Heart left ventricle (tissue), 16 donors: ENCODE measurements around the gene DNAJB11. TPM values are rescaled to one million over a fixed set of nuclear protein-coding genes. Genes with fewer than 3 reads are reported as not detected.

Source experiments
- ATAC-seq, 4 donors: fragments of 200-7000 bp; cut with Tn5 transposase; one replicate each; pipeline ENCODE4 v1.9.1; 2020 to 2022; ENCODE audit warnings: moderate library complexity in 4 of 4, mild to moderate bottlenecking in 3 of 4, moderate number of reproducible peaks in 1 of 4
- DNase-seq, 5 donors: peaks; one replicate each; pipeline ENCODE4 v3.0.0-alpha.2; 2020
- H3K27ac ChIP-seq, 12 donors: fragments of 200-600 bp; sonication (generic) in 4 of 12; one replicate each; pipeline versions ENCODE4 v1.5.0 to v1.8.0; 2016 to 2022; ENCODE audit warnings: mild to moderate bottlenecking in 2 of 12
- H3K27me3 ChIP-seq, 9 donors: fragments of 200-600 bp; sonication (generic) in 2 of 9; one replicate each; pipeline versions ENCODE4 v1.5.1 to v1.8.0; 2016 to 2022; ENCODE audit warnings: mild to moderate bottlenecking in 3 of 9
- H3K36me3 ChIP-seq, 9 donors: fragments of 200-600 bp; sonication (generic) in 2 of 9; one replicate each; pipeline versions ENCODE4 v1.5.0 to v1.8.0; 2018 to 2022; ENCODE audit warnings: mild to moderate bottlenecking in 2 of 9
- H3K4me1 ChIP-seq, 12 donors: fragments of 200-600 bp; sonication (generic) in 4 of 12; one replicate each; pipeline versions ENCODE4 v1.5.0 to v1.8.0; 2016 to 2022; ENCODE audit warnings: mild to moderate bottlenecking in 3 of 12
- H3K4me3 ChIP-seq, 12 donors: fragments of 200-600 bp; sonication (generic) in 4 of 12; one replicate each; pipeline versions ENCODE4 v1.5.0 to v1.8.0; 2017 to 2022; ENCODE audit warnings: mild to moderate bottlenecking in 9 of 12, moderate library complexity in 4 of 12
- H3K9me3 ChIP-seq, 12 donors: fragments of 200-600 bp; sonication (generic) in 4 of 12; one replicate each; pipeline versions ENCODE4 v1.5.0 to v1.8.0; 2016 to 2022; ENCODE audit warnings: mild to moderate bottlenecking in 1 of 12
- CTCF ChIP-seq, 12 donors: fragments of 200-600 bp; sonication (generic) in 4 of 12; IDR thresholded peaks; one replicate each; pipeline versions ENCODE4 v1.5.0 to v1.8.0; 2018 to 2022; ENCODE audit warnings: antibody characterized with exemption in 12 of 12, mild to moderate bottlenecking in 5 of 12
- POLR2A ChIP-seq, 2 donors: fragments of 450-650 bp; IDR thresholded peaks; one replicate each; pipeline ENCODE4 v1.6.1; 2017; ENCODE audit warnings: antibody characterized with exemption in 2 of 2, mild to moderate bottlenecking in 2 of 2, moderate library complexity in 2 of 2
- WGBS, 4 donors: extraction: QIAGEN DNeasy Blood & Tissue Kit in 2 of 4; methylation state at CpG; one replicate each; pipeline versions ENCODE4 v1.1.5 to v1.1.7; 2013 to 2018; 5-methylcytosine and 5-hydroxymethylcytosine counted together
- intact Hi-C, 10 donors: fragments of 100-400 bp; cut with DNase I; formaldehyde crosslinking; loops; one replicate each; pipeline versions ENCODE4 v1.11.1 to v1.14.2; 2022
- polyA plus RNA-seq, 2 donors: library from polyadenylated mRNA; stranded (reverse); fragments of 200-250 nt; gene quantifications; one replicate each; pipeline ENCODE4 v1.2.3, GENCODE V29; 2013
- total RNA-seq, 9 donors: library from RNA; depleted of rRNA in 2 of 9; stranded (reverse); fragments of >200 nt in 2 of 9; fragmentation: NEBNext Ultra II Directional in 3 of 9; extraction: Animal tissue kit (Norgen Biotek cat#: 25700) in 3 of 9; gene quantifications; one replicate each; pipeline versions ENCODE4 v1.1.0 to v1.2.4, GENCODE V29; 2016 to 2023
- donor health status: ischemic (EF 13 %, LVEDD 7.1; RV severe dilation, severe dysfunction).
- donor health status: healthy with polysubstance abuse.
- donor health status: DM: no; HTN: yes; CAD: no.
- donor health status: DM: no; HTN: no; CAD: no.
- donor health status: ischemic (EF 25% LVEDD 6.9; RV normal size, moderate dysfunction).
- donor health status: ischemic (EF 25% LVEDD 5.7; RV mildly dilated, moderate dysfunction).
- donor health status: healthy.
- donor health status: DM: yes; HTN: yes; CAD: no.
- donor health status: ischemic (EF 35%, LVEDD 5.7; RV mildly dilated, moderate dysfunction).
- donor health status: nonischemic (EF 11% LVEDD 7.7; RV severe dilation, severe dysfunction).
- donor health status: DM: yes; HTN: yes; CAD: no.
- donor health status: PGD.
- donor health status: ischemic (EF 29% LVEDD 5.4; RV normal size, mild dysfunction).
- donor health status: nonischemic (EF 23%, LVEDD 6.1; RV moderate dilation, normal function).

The DNAJB11 gene
- total and polyA plus RNA-seq, 11 donors = 17.3 to 151 (median 27.2) TPM

GRCh38 chr3:186620213-186621092 lies 49.9 kb downstream of the DNAJB11 start:
- no peaks in the 10 kb centered on the region for H3K9me3 ChIP-seq
- no peak for DNase-seq
- TF ChIP-seq CTCF (IDR thresholded peaks at IDR 0.05) = no peak
- intact Hi-C loops = no loop called here
- no peaks in the 10 kb centered on the region for H3K36me3 ChIP-seq
- peaks cover 0 to 27% (median 0%) of the 10 kb centered on the region in 9 donors for H3K27me3 ChIP-seq
- no peak overlapping the region for H3K27ac ChIP-seq
- H3K4me1 ChIP-seq = peaks cover 0 to 10% (median 1%) of the 10 kb centered on the region in 12 donors
- H3K4me3 ChIP-seq = no peak overlapping the region
- no peak for ATAC-seq
- WGBS, 4 donors = 80 to 91% (median 84%) methylated on average over 15 to 17 of the region's 17 CpGs

- WGBS, 4 donors = 75 to 82% (median 78%) methylated on average over 7 of the region's 7 CpGs
- no peak for DNase-seq
These were observed 51.6 kb downstream of the DNAJB11 start for GRCh38 chr3:186621894-186622650.

GRCh38 chr3:186622651-186623310 lies 52.3 kb downstream of the DNAJB11 start:
- Histone ChIP-seq H3K27ac (no peak overlapping the region), H3K4me3 (no peak overlapping the region), H3K9me3 (no peaks in the 10 kb centered on the region), H3K4me1 (no peaks in the 10 kb centered on the region), H3K27me3 (peaks cover 0 to 20% (median 0%) of the 10 kb centered on the region in 9 donors), H3K36me3 (no peaks in the 10 kb centered on the region)
- ATAC-seq (no peak), DNase-seq (no peak)
- intact Hi-C loops = no loop called here
- 39 to 53% (median 46%) methylated on average over 2 of the region's 2 CpGs for WGBS, 4 donors
- TF ChIP-seq CTCF (IDR thresholded peaks at IDR 0.05) (no peak), POLR2A (IDR thresholded peaks at IDR 0.05) (no peak)

More at GRCh38 chr3:186621894-186622650, 51.6 kb downstream of the DNAJB11 start:
- H3K36me3 ChIP-seq = no peaks in the 10 kb centered on the region
- peaks cover 0 to 25% (median 0%) of the 10 kb centered on the region in 9 donors for H3K27me3 ChIP-seq
- intact Hi-C loops = no loop called here
- H3K4me1 ChIP-seq = peaks cover 0 to 5% (median 1%) of the 10 kb centered on the region in 12 donors
- ATAC-seq = no peak
- no peak overlapping the region for H3K4me3 ChIP-seq
- H3K27ac ChIP-seq = no peak overlapping the region
- no peak for TF ChIP-seq POLR2A (IDR thresholded peaks at IDR 0.05)
- no peak for TF ChIP-seq CTCF (IDR thresholded peaks at IDR 0.05)
- H3K9me3 ChIP-seq = no peaks in the 10 kb centered on the region
